HUES48 (cell line): ENCODE measurements around the gene ZNF433.
"Not testable (repeated sequence)": the region's sequence is repeated elsewhere in the genome, so short reads cannot be mapped to it uniquely, and the experiment has no call there.

Experiments
- H3K27ac ChIP-seq: one replicate; pipeline ENCODE4 v1.7.0; 2013; ENCODE audit warnings: low read depth, low read length, inconsistent platforms
- H3K27me3 ChIP-seq: 2 replicates; pipeline ENCODE4 v1.6.1; 2013; ENCODE audit warnings: mild to moderate bottlenecking, low read length; ENCODE audit not compliant: control insufficient read depth, insufficient read depth
- H3K36me3 ChIP-seq: 2 replicates; pipeline ENCODE4 v1.6.1; 2013; ENCODE audit warnings: low read length; ENCODE audit not compliant: control insufficient read depth, insufficient read depth
- H3K4me1 ChIP-seq: 2 replicates; pipeline ENCODE4 v1.6.1; 2013; ENCODE audit warnings: mild to moderate bottlenecking, low read length; ENCODE audit not compliant: control insufficient read depth, insufficient read depth
- H3K4me3 ChIP-seq: 2 replicates; pipeline ENCODE4 v1.5.1; 2013; ENCODE audit warnings: mild to moderate bottlenecking, low read depth, low read length
- H3K9ac ChIP-seq: 2 replicates; pipeline ENCODE4 v1.6.1; 2013; ENCODE audit warnings: mild to moderate bottlenecking, low read depth, low read length, moderate library complexity
- H3K9me3 ChIP-seq: 2 replicates; pipeline ENCODE4 v1.6.1; 2013; ENCODE audit warnings: low read length; ENCODE audit not compliant: control insufficient read depth, insufficient read depth

ZNF433 gene

DNA sequence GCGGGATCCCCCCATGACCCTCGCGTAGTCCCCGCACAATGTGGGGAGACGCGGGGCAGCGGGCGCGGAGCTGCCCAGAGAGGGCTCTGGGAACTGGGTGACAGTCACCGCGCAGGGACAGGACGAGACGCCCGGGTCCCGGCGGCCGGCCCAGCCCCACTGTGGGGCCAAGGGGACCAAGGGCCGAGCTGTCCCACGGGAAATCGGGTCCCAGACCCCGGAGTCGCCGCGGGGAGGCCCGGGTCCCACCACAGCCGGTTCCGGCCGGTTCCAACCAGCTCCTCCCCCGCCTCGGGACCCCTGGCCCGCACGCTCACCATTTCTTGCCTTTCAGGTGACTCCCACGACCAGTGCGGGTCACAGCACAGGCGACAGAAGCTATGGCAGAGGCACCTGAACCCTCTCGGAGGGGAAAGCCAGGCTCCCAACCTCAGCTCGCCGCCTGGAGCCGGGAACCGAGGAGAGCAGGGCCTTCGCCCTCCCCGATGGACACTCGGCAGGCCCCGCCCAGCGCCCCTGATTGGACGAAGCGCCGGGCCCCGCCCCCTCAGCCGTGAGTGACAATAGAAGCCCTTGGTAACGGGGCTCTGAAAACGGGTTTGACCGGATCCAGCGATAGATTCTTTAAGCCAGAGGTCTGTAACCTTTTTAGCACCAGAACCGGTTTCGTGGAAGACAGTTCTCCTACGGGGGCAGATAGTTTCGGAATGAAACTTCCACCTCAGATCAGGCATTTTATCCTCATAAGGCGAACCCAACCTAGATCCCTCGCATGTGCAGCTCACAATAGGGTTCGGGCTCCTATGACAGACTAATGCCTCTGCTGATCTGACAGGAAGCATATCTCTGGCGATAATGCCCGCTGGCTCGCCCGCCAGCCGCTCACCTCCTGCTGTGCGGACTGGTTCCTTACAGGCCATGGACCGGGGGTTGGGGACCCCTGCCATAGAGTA is at the start of gene ZNF433:
TSS of gene ZNF433 (minus strand) at position 460 of the 953 bp plus-strand sequence. CDS start at position 320, 140 bp downstream.
- Histone ChIP-seq H3K4me1 (peaks cover 13% of the 10 kb centered on the region; the same call in 1 of the 2 replicates), H3K27me3 (peaks cover 9% of the 10 kb centered on the region), H3K9ac (peak within 1 kb of the TSS; percentile 86), H3K27ac (peak within 1 kb of the TSS; percentile 86), H3K4me3 (peak within 1 kb of the TSS; percentile 76), H3K36me3 (0 out of 2 replicates have a peak, but pooled peaks cover 5% of the 10 kb centered on the region), H3K9me3 (no peaks in the 10 kb centered on the region; the same call in 1 of the 2 replicates)

- not testable (repeated sequence) for H3K4me3 ChIP-seq, H3K9ac ChIP-seq, H3K36me3 ChIP-seq, H3K27ac ChIP-seq, H3K27me3 ChIP-seq, H3K4me1 ChIP-seq
- peaks cover 35% of the 10 kb centered on the region for H3K9me3 ChIP-seq
These were observed 47.9 kb upstream of the ZNF433 start for GRCh38 chr19:12083336-12083735.

GRCh38 chr19:12077375-12077774 is 41.9 kb upstream of the ZNF433 start:
- Histone ChIP-seq H3K27me3 (no peaks in the 10 kb centered on the region), H3K4me1 (no peaks in the 10 kb centered on the region), H3K4me3 (peak overlapping the region; percentile 26; the same call in 1 of the 2 replicates), H3K36me3 (peaks cover 57% of the 10 kb centered on the region), H3K9ac (no peak overlapping the region), H3K27ac (no peak overlapping the region), H3K9me3 (peaks cover 86% of the 10 kb centered on the region)

- H3K27me3 ChIP-seq, H3K4me1 ChIP-seq, H3K27ac ChIP-seq, H3K9ac ChIP-seq: not testable (repeated sequence)
- peaks cover 61% of the 10 kb centered on the region for H3K36me3 ChIP-seq
- peak overlapping the region; percentile 26; the same call in 1 of the 2 replicates for H3K4me3 ChIP-seq
- H3K9me3 ChIP-seq: peaks cover 91% of the 10 kb centered on the region
These were observed 40.9 kb upstream of the ZNF433 start for GRCh38 chr19:12076331-12076730.

- H3K36me3 ChIP-seq: peaks cover 61% of the 10 kb centered on the region
- H3K27ac ChIP-seq: no peak overlapping the region
- no peaks in the 10 kb centered on the region for H3K27me3 ChIP-seq
- no peaks in the 10 kb centered on the region for H3K4me1 ChIP-seq
- no peak overlapping the region for H3K9ac ChIP-seq
- H3K4me3 ChIP-seq: peak overlapping the region; percentile 37
- peaks cover 91% of the 10 kb centered on the region for H3K9me3 ChIP-seq
These were observed 40.2 kb upstream of the ZNF433 start for GRCh38 chr19:12075538-12076139.

DNA sequence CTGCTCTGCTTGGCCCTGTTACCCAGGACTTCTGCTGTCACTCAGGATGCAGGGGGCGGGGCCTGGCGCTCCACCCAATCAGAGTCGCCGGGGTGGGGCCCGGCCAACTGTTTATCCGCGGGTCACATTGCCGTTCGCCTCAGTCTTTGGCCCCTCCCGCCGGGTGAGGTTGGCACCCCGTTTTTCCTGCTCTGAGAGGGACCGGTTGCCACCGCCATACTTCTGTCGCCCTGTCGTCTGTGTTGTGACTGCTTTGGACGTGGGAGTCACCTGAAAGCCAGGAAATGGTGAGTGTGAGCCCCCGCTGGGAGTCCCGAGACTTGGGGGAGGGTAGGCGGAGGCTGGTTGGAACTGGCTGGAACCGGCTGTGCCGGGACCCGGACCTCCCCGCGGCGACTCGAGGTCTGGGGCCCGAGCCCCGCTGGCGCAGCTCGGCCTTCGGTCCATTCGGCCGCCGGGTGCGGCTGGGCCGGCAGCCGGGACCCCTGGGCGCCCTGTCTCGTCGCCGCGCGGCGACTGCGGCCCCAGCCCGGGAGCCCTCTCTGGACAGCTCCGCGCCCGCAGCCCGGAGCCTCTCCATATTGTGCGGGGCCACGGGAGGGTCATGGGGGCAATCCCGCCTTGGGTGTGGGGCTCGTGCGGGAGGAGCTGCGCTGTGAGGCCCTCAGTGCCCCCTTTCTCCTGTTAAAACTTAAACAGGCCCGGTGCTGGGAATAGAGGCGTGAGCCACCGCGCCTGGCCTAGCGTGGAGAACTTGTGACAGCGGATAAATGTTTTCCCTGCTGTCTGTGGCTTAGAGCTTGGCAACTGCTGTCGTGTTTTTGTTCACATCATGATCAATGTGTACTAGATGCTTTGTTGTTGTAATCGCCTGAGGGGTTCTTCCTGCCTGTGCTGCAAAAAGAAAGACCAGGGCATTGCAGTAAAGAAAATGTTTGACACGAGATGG is 29.4 kb upstream of the ZNF433 start, which contains the start of gene ZNF844:
TSS of gene ZNF844 (plus strand) at position 142 of the 949 bp plus-strand sequence. CDS start at position 285, 143 bp downstream.
- Histone ChIP-seq H3K36me3 (no peaks in the 10 kb centered on the region; the same call in 1 of the 2 replicates), H3K4me1 (0 out of 2 replicates have a peak, but pooled peaks cover 4% of the 10 kb centered on the region), H3K9me3 (peaks cover 19% of the 10 kb centered on the region), H3K27me3 (no peaks in the 10 kb centered on the region), H3K4me3 (peak within 1 kb of the TSS; percentile 88), H3K27ac (peak within 1 kb of the TSS; percentile 90), H3K9ac (peak within 1 kb of the TSS; percentile 93)

DNA sequence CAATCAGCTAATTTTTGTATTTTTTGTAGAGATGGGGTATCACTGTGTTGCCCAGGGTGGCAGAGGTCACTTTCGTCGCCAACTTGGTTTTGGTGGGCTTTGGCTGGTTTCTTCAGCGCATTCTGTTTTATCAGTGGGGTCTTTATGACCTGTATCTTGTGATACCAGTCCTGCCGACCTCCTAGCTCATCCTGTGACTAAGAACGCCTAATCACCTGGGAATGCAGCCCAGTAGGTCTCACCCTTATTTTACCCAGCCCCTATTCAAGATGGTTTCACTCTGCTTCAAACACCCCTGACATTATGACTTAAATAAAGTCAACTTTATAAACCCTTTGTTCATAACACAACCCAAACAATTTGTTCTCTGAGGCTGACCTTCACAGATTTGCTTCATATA is 20.3 kb upstream of the ZNF433 start:
- H3K36me3 ChIP-seq: no peaks in the 10 kb centered on the region
- H3K4me1 ChIP-seq: peaks cover 6% of the 10 kb centered on the region; the same call in 1 of the 2 replicates
- no peak overlapping the region for H3K4me3 ChIP-seq
- no peaks in the 10 kb centered on the region for H3K9me3 ChIP-seq
- no peak overlapping the region for H3K27ac ChIP-seq
- no peaks in the 10 kb centered on the region; the same call in 1 of the 2 replicates for H3K27me3 ChIP-seq
- H3K9ac ChIP-seq: no peak overlapping the region

- peak within 1 kb of the TSS; percentile 90 for H3K27ac ChIP-seq
These were observed 17.2 kb upstream of the ZNF433 start, which contains the start of gene ZNF878 for GRCh38 chr19:12052497-12053169. TSS of gene ZNF878 (minus strand) at chr19:12052961. CDS start at chr19:12052801, 160 bp downstream.

GRCh38 chr19:12052091-12052496 is 16.6 kb upstream of the ZNF433 start:
- H3K9me3 ChIP-seq: peaks cover 16% of the 10 kb centered on the region
- 0 out of 2 replicates have a peak, but pooled peaks cover 3% of the 10 kb centered on the region for H3K4me1 ChIP-seq
- H3K27me3 ChIP-seq: no peaks in the 10 kb centered on the region; the same call in 1 of the 2 replicates
- peak overlapping the region; percentile 90 for H3K27ac ChIP-seq
- peak overlapping the region; percentile 50 for H3K9ac ChIP-seq
- H3K4me3 ChIP-seq: peak overlapping the region; percentile 73
- peaks cover 6% of the 10 kb centered on the region; the same call in 1 of the 2 replicates for H3K36me3 ChIP-seq

More at GRCh38 chr19:12052497-12053169, 17.2 kb upstream of the ZNF433 start, which contains the start of gene ZNF878:
- H3K9ac ChIP-seq: peak within 1 kb of the TSS; percentile 50
- H3K4me1 ChIP-seq: 0 out of 2 replicates have a peak, but pooled peaks cover 3% of the 10 kb centered on the region
- peaks cover 10% of the 10 kb centered on the region for H3K9me3 ChIP-seq
- H3K27me3 ChIP-seq: no peaks in the 10 kb centered on the region; the same call in 1 of the 2 replicates
- H3K4me3 ChIP-seq: peak within 1 kb of the TSS; percentile 73
- peaks cover 4% of the 10 kb centered on the region; the same call in 1 of the 2 replicates for H3K36me3 ChIP-seq
